NCI-H128 (cell line): ENCODE results near the gene HSF2BP.
"Not testable (repeated sequence)": the region's sequence is repeated elsewhere in the genome, so short reads cannot be mapped to it uniquely, and the experiment has no call there.

ENCODE experiments used
- DNase-seq: peaks from one replicate; lab custom pipeline; 2025; ENCODE audit not compliant: unreplicated experiment; lab: John Stamatoyannopoulos, UW

The HSF2BP gene

DNA sequence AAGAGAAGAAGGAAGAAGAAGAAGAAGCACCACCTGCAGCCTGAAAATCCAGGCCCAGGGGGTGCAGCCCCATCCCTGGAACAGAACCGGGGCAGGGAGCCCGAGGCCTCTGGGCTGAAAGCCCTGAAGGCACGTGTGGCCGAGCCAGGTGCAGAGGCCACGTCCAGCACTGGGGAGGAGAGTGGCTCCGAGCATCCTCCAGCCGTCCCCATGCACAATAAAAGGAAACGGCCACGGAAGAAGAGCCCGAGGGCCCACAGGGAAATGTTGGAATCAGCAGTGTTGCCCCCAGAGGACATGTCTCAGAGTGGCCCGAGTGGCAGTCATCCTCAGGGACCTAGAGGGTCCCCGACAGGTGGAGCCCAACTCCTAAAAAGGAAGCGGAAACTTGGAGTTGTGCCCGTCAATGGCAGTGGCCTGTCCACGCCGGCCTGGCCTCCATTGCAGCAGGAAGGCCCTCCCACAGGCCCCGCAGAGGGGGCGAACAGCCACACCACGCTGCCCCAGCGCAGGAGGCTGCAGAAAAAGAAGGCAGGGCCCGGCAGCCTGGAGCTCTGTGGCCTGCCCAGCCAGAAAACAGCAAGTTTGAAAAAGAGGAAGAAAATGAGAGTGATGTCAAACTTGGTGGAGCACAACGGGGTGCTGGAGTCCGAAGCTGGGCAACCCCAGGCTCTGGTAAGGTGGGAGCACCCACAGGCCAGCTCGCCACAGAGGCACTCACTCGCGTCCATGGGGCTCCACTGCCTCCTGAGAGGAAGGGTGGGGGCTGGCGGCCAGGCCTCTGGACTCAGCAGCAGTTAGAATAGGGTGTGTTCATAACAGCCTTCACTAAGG is 28.5 kb upstream of the HSF2BP start:
- DNase-seq: no peak

- DNase-seq: no peak
These were observed 27.7 kb upstream of the HSF2BP start for GRCh38 chr21:43686811-43687565.

DNA sequence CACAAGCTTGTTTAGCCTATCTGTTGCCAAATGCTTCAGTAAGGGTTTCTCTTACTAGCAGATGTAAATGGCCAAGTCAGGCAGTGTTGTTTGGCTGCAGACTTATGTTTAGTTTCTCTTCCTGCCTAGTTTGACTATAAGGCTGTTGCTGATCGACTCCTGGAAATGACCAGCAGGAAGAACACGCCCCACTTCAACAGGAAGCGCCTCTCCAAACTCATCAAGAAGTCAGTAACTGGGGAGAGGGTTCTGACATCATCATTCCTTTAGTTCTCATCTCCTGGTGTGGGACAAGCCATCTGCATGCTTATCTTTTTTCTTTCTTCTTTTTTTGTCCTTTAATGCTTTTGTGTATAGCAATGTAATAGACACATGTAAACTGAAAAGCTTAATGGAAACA is 25.1 kb upstream of the HSF2BP start:
- no peak for DNase-seq

DNA sequence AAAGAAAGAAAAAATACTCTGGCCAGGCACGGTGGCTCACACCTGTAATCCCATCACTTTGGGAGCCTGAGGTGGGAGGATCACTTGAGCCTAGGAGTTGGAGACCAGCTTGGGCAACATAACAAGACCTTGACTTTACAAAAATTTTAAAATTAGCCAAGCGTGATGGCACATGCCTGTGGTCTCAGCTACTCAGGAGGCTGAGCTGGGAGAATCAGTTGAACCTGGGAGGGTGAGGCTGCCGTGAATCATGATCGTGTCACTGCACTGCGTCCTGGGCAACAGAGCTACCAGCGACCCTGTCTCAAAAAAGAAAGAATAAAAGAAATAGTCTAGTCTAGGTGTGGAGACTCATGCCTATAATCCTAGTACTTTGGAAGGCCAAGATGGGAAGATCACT is 22.4 kb upstream of the HSF2BP start:
- DNase-seq: no peak

DNA sequence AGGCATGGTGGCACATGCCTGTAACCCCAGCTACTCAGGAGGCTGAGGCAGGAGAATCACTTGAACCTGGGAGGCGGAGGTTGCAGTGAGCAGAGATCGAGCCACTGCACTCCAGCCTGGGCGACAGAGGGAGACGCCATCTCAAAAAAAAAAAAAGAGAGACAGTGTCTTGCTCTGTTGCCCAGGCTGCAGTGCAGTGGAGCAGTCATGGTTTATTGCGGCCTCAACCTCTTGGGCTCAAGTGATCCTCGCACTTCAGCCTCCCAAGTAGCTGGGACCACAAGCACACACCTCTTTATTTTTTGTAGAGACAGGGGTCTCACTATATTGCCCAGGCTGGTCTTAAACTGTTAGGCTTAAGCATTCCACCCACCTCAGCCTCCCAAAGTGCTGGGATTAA is 21.1 kb upstream of the HSF2BP start:
- not testable (repeated sequence) for DNase-seq

DNA sequence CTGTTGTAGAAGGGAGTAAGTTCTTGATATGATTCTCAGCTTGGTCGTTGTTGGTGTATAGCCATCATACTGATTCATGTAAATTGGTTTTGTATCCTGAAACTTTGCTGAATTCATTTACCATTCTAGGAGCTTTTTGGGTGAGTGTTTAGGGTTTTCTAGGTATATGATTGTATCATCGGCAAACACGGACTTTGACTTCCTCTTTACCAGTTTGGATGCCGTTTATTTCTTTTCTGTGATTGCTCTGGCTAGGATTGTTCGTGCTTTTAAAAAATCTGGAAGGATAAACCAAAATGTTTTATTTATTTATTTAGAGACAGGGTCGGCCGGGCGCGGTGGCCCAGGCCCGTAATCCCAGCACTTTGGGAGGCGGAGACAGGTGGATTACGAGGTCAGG is 20.7 kb upstream of the HSF2BP start:
- no peak for DNase-seq

GRCh38 chr21:43676391-43676790 is 17.1 kb upstream of the HSF2BP start:
- DNase-seq: no peak

- no peak for DNase-seq
These were observed 16.6 kb upstream of the HSF2BP start for GRCh38 chr21:43675871-43676270.

- DNase-seq: no peak
These were observed 10.7 kb upstream of the HSF2BP start for GRCh38 chr21:43669828-43670605.

- no peak for DNase-seq
These were observed 8.1 kb upstream of the HSF2BP start for GRCh38 chr21:43667191-43667904.

DNA sequence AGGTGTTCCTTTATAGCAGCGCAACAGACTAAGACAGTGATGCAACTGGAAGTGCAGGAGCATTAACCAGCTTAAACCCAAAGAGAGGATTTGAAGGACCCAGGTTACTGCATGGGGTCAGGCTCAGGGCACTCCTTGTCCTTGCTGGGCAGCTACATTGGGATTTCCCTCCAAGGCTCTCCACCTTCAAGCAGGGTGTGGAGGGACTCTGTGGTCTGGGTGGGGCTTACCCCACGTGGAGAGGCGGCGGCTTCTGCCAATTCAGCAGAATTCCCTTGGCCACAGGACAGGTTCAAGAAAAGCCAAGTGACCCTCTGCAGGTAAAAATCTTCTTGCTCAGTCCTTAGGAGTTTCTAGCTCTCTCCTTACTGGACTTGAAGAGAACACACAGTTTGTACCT is 6.6 kb upstream of the HSF2BP start:
- DNase-seq: no peak

GRCh38 chr21:43664358-43664757 is 5.1 kb upstream of the HSF2BP start:
- no peak for DNase-seq

DNA sequence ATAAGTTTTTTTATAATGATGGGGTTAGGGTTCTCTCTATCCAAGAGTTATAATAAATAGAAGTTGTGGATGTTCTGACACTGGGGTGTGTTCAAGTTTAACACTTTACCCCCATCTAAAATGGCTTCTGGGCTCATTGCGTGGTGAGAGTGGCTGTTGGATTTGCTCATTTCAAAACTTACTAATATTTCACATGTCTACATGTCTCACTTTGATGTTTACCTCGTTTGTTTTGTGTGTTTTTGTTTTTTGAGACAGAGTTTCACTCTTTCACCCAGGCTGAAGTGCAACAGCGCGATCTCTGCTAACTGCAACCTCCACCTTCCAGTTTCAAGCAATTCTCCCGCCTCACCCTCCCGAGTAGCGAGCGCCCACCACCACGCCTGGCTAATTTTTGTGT is 3.7 kb upstream of the HSF2BP start:
- DNase-seq: no peak

- DNase-seq: no peak
These were observed 3.0 kb upstream of the HSF2BP start for GRCh38 chr21:43662286-43662685.

- no peak for DNase-seq
These were observed 536 bp downstream of the HSF2BP start for GRCh38 chr21:43658769-43659135.

DNA sequence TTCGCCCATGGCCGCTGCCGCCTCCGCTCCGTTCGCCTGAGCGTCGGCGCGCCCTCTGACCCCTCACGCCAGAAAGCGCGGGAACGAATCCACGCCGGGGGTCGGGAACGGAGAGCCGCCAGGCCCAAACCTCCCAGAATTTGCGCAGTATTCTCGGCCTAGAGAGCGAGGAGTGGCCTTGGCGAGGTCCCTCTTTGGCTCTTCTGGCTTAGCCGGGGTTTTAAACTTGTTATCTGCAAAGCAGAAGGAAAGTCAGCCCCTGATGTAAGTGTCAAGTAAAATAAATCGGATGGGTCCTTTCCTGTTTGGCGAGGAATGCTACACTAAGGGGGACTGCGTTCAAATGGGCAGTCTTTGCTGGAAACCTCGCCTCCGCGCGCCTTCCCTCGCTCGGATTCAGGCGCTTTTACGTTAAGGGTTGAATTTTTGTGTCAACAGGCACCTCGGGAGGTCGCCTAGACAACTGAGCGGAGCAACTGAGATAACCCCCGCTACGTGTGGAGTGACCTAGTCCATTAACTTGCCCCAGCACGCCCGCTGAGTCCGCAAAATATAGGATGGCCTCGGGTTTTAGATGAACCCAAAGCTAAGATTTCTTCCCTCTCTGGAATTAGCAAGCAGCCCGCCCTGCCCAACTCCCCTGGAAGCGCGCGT is 1.1 kb downstream of the HSF2BP start:
- no peak for DNase-seq

DNA sequence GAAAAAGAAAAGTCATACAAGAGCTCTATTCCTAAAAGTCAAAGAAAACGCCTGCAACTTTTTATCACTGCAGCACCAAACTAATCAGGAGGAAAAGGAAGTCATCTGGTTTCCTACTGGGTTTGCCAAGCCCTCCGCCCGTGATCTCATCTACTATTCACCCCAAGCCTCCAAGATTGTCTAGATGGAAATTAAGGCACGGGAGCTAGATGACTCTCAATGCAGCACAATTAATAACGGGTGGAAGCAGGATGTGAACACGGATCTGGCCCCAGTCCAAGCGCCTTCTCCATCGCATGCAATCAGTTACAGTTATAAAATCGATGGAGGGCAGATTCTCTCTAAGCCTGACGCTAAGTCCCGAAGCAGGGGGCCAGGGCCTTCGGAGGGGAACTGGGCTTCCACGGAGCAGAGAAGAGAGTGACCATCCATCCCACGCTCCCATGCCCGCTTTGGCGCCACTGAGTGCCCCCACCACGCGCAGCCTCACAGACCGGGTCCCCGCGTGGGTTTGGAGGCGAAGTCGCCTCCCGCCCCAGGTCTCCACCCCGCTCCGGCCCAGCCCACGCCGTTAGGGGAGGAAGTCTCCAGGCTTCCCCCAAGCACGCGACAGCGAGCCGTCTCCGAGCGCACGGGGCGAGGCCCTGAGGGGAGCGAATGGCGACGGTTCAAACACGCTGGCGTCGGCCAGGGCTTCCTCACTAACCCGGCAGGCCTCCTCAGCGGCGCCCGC is 1.8 kb downstream of the HSF2BP start:
- no peak for DNase-seq

GRCh38 chr21:43654806-43655489 is 4.3 kb downstream of the HSF2BP start:
- DNase-seq: no peak

DNA sequence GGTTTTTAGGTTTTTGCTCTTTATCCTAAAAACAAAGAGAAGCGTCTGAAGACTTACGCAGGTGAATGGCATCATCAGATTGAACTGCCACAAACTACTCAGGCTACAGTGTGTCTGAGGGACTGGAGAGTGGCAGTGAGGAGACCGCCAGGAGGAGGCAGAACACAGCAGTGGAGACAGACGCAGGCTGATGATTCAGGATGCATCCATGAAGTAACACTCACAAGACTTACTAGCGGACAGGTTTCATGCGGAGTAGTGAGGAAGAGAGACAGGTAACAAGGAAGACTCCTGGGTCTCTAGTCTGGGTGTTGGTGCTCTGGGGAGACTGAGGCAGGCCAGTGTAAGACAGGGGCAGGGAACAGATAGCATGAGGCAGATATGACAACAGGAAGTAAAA is 5.7 kb downstream of the HSF2BP start:
- no peak for DNase-seq
